Measurements from ENCODE around the gene SMIM12. TPM values are rescaled to one million over a fixed set of nuclear protein-coding genes. Genes with fewer than 3 reads are reported as not detected.

The SMIM12 gene
- total RNA-seq, 2 donors from 2014 or later = 49.6 to 55.2 TPM

DNA sequence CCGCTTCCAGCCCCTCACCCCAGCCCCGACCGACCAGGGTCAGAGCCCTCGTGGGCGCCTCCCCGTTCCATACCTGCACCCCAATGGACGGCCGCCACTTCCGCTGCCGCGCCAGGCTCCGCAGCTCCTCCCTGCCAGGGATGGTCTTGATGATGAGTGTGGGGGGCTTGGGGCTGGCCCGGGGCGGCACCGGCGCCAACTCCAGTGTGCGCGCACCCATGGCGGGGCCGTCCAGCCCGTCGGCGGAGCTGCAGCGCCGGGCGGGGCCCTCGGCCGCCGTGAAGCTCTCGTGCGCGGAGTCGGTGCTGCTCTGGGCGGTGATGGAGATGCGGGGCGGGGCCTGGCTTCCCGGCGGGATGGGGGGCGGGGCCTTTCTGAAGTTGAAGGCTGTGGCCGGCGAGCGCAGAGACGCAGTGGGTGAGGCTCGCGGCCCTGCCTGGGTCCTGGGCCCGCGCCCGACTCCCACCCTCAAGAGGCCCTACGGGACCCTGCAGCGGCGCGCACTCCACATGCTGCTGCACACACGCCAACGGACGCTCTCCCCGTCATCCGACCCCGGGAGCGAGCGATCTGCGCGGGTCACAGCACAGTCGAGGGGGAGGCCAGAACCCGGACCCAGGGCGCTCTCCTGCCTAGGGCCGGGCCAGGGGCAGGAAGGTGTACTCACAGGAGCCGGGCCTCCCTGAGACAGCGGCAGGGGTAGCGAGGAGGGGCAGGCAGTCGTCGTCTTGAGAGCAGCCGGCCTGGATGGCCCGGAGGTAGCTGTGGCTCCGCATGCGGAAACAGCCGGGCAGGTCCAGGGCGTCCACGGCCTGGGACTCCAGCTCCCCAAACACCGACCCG, 26.1 kb upstream of the SMIM12 start:
- H3K4me1 ChIP-seq = no peaks in the 10 kb centered on the region
- no peak overlapping the region for H3K27ac ChIP-seq
- H3K9ac ChIP-seq (ENCODE audit: low read depth in 2 of 2, low read length in 2 of 2) = no peak overlapping the region
- DNase-seq = peak; percentile 73
- intact Hi-C loops (cut with DNase I) = no loop called here
- peak overlapping the region; percentile 25 for H3K4me3 ChIP-seq
- TF ChIP-seq, protein P1, sequence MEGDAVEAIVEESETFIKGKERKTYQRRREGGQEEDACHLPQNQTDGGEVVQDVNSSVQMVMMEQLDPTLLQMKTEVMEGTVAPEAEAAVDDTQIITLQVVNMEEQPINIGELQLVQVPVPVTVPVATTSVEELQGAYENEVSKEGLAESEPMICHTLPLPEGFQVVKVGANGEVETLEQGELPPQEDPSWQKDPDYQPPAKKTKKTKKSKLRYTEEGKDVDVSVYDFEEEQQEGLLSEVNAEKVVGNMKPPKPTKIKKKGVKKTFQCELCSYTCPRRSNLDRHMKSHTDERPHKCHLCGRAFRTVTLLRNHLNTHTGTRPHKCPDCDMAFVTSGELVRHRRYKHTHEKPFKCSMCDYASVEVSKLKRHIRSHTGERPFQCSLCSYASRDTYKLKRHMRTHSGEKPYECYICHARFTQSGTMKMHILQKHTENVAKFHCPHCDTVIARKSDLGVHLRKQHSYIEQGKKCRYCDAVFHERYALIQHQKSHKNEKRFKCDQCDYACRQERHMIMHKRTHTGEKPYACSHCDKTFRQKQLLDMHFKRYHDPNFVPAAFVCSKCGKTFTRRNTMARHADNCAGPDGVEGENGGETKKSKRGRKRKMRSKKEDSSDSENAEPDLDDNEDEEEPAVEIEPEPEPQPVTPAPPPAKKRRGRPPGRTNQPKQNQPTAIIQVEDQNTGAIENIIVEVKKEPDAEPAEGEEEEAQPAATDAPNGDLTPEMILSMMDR (IDR thresholded peaks at IDR 0.05) = no peak
- no peaks in the 10 kb centered on the region for H3K36me3 ChIP-seq
- peaks cover 36% of the 10 kb centered on the region for H3K27me3 ChIP-seq
- no peaks in the 10 kb centered on the region for H3K9me3 ChIP-seq

DNA sequence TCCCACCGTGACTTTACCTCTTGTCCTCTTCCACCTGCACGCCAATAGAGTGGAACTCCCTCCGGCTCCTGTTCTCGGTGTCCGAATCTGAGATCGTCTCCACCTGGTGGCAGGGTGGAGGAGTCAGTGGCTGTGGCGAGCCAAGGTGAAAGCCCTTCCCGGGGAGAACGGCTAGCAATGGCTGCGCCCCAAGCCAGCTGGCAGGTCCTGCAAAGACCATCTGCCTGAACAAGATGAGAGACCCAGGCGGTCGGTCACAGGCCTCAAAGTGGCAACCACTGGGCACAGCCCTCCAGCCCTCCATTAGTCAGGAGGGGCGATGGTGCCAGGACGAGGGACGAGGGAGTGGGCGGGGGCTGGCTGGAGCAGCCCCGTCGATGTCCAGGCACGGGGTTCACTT, 25.4 kb upstream of the SMIM12 start:
- intact Hi-C loops (cut with DNase I) = no loop called here
- TF ChIP-seq, protein P1 (IDR thresholded peaks at IDR 0.05) = no peak
- H3K9me3 ChIP-seq = no peaks in the 10 kb centered on the region
- H3K4me1 ChIP-seq = no peaks in the 10 kb centered on the region
- no peak for DNase-seq
- peaks cover 36% of the 10 kb centered on the region for H3K27me3 ChIP-seq
- no peaks in the 10 kb centered on the region for H3K36me3 ChIP-seq
- H3K27ac ChIP-seq = no peak overlapping the region
- H3K4me3 ChIP-seq = no peak overlapping the region
- H3K9ac ChIP-seq (ENCODE audit: low read depth in 2 of 2, low read length in 2 of 2) = no peak overlapping the region

DNA sequence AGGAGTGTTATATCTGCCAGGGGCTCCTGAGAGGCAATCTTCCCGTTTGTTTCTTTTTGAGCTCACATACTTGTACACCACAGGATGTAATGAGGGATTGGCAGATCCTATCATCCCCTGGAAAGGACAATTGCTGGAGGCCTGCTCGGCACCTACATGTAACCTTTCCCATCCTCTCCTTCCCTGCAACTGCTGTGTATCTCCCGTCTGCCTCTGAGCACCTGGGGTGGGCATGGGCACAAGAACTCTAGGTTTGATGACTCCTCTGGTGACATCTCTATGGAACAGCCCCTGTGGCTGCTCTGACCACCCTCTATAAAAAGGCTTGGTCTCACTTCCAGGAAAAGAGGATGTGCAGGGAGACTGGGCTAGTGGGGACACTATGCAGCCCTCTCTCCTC, 25.0 kb upstream of the SMIM12 start:
- Histone ChIP-seq H3K4me3 (no peak overlapping the region), H3K27ac (no peak overlapping the region), H3K9me3 (no peaks in the 10 kb centered on the region), H3K27me3 (peaks cover 36% of the 10 kb centered on the region), H3K4me1 (no peaks in the 10 kb centered on the region), H3K36me3 (no peaks in the 10 kb centered on the region), H3K9ac (ENCODE audit: low read depth in 2 of 2, low read length in 2 of 2) (no peak overlapping the region)
- no peak for DNase-seq
- TF ChIP-seq, protein P1 (IDR thresholded peaks at IDR 0.05) = no peak
- intact Hi-C loops (cut with DNase I) = no loop called here

DNA sequence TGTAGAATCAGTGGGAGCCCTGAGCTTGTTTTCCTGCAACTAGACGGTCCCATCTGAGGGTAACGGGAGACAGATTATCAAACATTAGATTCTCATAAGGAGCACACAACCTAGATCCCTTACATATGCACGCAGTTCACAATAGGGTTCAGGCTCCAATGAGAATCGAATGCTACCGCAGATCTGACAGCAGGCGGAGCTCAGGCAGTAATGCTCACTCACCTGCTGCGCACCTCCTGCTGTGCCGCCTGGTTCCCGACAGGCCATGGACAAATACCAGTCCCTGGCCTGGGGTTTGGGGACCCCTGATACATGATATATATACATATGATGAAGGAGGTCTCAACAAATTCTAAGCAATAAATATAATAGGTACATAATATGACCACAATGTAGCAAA, 19.7 kb upstream of the SMIM12 start:
- TF ChIP-seq, protein P1 (IDR thresholded peaks at IDR 0.05) = no peak
- Histone ChIP-seq H3K36me3 (no peaks in the 10 kb centered on the region), H3K27me3 (peaks cover 17% of the 10 kb centered on the region), H3K9ac (ENCODE audit: low read depth in 2 of 2, low read length in 2 of 2) (no peak overlapping the region), H3K9me3 (no peaks in the 10 kb centered on the region), H3K4me1 (no peaks in the 10 kb centered on the region), H3K4me3 (no peak overlapping the region), H3K27ac (no peak overlapping the region)
- DNase-seq = no peak
- intact Hi-C loops (cut with DNase I) = no loop called here

DNA sequence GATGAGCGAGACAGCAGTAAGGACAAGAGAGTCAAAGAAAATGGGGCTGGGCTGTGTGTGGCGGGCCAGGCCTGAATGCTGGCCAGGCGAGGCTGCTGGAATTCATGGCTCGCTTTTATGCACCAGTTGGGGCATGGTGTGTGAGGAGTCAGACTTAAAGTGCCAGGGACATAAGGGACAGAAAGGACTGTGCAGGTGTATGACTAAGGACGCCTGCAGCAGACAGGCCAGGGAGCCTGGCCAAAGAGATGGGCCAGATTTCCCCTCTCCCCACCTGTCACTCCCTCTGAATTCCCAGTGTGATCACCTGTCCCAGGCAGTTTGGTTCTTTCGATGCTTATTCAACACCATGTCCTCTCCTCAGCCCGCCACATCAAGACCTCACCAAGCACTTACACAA, 16.9 kb upstream of the SMIM12 start:
- no peaks in the 10 kb centered on the region for H3K36me3 ChIP-seq
- H3K27me3 ChIP-seq = peaks cover 7% of the 10 kb centered on the region
- TF ChIP-seq, protein P1 (IDR thresholded peaks at IDR 0.05) = no peak
- H3K9ac ChIP-seq (ENCODE audit: low read depth in 2 of 2, low read length in 2 of 2) = no peak overlapping the region
- no peaks in the 10 kb centered on the region for H3K9me3 ChIP-seq
- no peak overlapping the region for H3K4me3 ChIP-seq
- H3K4me1 ChIP-seq = no peaks in the 10 kb centered on the region
- intact Hi-C loops (cut with DNase I) = no loop called here
- DNase-seq = no peak
- H3K27ac ChIP-seq = no peak overlapping the region

Data from colonic mucosa (tissue), 4 donors.